Fibroblast of lung (primary cell): Measurements from ENCODE around the gene IGF1R. TPM values are rescaled to one million over a fixed set of nuclear protein-coding genes. Genes with fewer than 3 reads are reported as not detected.

Source experiments
- DNase-seq, 2 donors: peaks; one replicate each; pipeline versions ENCODE4 v3.0.0 to v3.0.0-alpha.2; 2010; ENCODE audit warnings: low read depth in 2 of 2
- H2AFZ ChIP-seq: 2 replicates; pipeline ENCODE4 v1.5.1; 2012; ENCODE audit warnings: low read length, control low read depth, inconsistent platforms
- H3K27ac ChIP-seq: 2 replicates; pipeline ENCODE4 v1.5.1; 2011; ENCODE audit warnings: low read length, control low read depth; ENCODE audit not compliant: insufficient read depth
- H3K27me3 ChIP-seq: 2 replicates; pipeline ENCODE4 v1.5.1; 2011; ENCODE audit warnings: mild to moderate bottlenecking, low read length; ENCODE audit not compliant: control insufficient read depth, insufficient read depth
- H3K36me3 ChIP-seq: 2 replicates; pipeline ENCODE4 v1.5.1; 2011; ENCODE audit warnings: low read length; ENCODE audit not compliant: control insufficient read depth, insufficient read depth
- H3K4me1 ChIP-seq: 2 replicates; pipeline ENCODE4 v1.5.1; 2011; ENCODE audit warnings: low read length; ENCODE audit not compliant: control insufficient read depth, insufficient read depth; ENCODE audit errors: extremely low read depth
- H3K4me2 ChIP-seq: 2 replicates; pipeline ENCODE4 v1.5.1; 2011; ENCODE audit warnings: low read length, control low read depth; ENCODE audit not compliant: insufficient read depth; ENCODE audit errors: extremely low read depth
- H3K4me3 ChIP-seq, 4 experiments: fragments of 200-600 bp in 1 of 4; sonication (generic) in 1 of 4; replicated peaks in 1 of 4; 2 replicates each; pipeline ENCODE4 v1.5.1; 2011 to 2016; ENCODE audit warnings: low read length in 4 of 4, low read depth in 3 of 4, mild to moderate bottlenecking in 3 of 4, control low read depth in 2 of 4, inconsistent platforms in 1 of 4, mixed read lengths in 1 of 4; ENCODE audit not compliant: insufficient read depth in 1 of 4; ENCODE audit errors: control extremely low read depth in 1 of 4
- H3K79me2 ChIP-seq: 2 replicates; pipeline ENCODE4 v1.5.1; 2012; ENCODE audit warnings: mild to moderate bottlenecking, low read length, inconsistent platforms; ENCODE audit not compliant: control insufficient read depth, insufficient read depth
- H3K9ac ChIP-seq: 2 replicates; pipeline ENCODE4 v1.5.1; 2011; ENCODE audit warnings: mild to moderate bottlenecking, low read length, control low read depth; ENCODE audit not compliant: insufficient read depth
- H3K9me3 ChIP-seq: 2 replicates; pipeline ENCODE4 v1.5.1; 2012; ENCODE audit warnings: low read depth, low read length; ENCODE audit not compliant: control insufficient read depth, insufficient read depth
- H4K20me1 ChIP-seq: 2 replicates; pipeline ENCODE4 v1.5.1; 2011; ENCODE audit warnings: low read length; ENCODE audit not compliant: control insufficient read depth, insufficient read depth; ENCODE audit errors: extremely low read depth
- CTCF ChIP-seq, 2 donors: IDR thresholded peaks in 1 of 2; conservative IDR thresholded peaks in 1 of 2; 1 replicate in 1 of 2; 2 replicates in 1 of 2; pipeline ENCODE4 v1.5.1; 2011 to 2012; ENCODE audit warnings: low read length in 2 of 2, control low read depth in 1 of 2, inconsistent platforms in 1 of 2, low read depth in 1 of 2, mild to moderate bottlenecking in 1 of 2
- EZH2 ChIP-seq: IDR thresholded peaks from 2 replicates; pipeline ENCODE4 v1.5.1; 2012; ENCODE audit warnings: low read length, control low read depth, mild to moderate bottlenecking; ENCODE audit errors: missing control alignments
- polyA plus RNA-seq, 2 donors: library from polyadenylated mRNA; depleted of rRNA in 1 of 2; stranded (reverse) in 1 of 2; unstranded in 1 of 2; fragments of >200 nt; gene quantifications; 2 replicates each; pipeline ENCODE4 v1.2.1, GENCODE V29; 2011 to 2012; ENCODE audit warnings: missing spikeins in 1 of 2
- total RNA-seq: library from RNA; depleted of rRNA; stranded (reverse); fragments of >200 nt; gene quantifications from 2 replicates; pipeline ENCODE4 v1.2.1, GENCODE V29; 2014

The IGF1R gene
- total and polyA plus RNA-seq, 2 donors (not counting 1 experiment from before 2014, with no cell fraction given): 14.6 to 28.6 TPM

DNA sequence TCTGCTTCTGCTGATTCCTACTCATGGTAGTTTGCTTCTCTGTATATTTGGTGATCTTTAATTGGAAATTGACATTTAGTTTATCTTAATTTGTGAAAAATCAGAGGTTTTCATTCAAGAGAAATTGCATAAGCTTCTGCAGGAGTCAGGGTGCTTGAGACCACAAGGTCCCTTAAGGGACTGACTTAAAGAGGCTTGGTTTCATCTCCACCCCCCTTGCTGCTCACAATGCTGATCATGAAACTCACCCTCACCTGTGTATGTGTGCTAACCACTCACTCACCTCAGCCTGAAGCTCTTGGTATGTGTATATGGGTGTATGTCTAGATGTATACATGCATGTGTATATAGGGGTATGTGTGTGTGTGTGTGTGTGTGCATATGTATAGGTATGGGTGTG lies 347.8 kb downstream of the IGF1R start:
- Histone ChIP-seq H3K27ac (no peak overlapping the region), H3K4me1 (no peaks in the 10 kb centered on the region), H3K4me3 (no peak overlapping the region), H3K9ac (no peak overlapping the region), H3K9me3 (no peaks in the 10 kb centered on the region), H3K4me2 (no peak overlapping the region), H3K27me3 (peaks cover 6% of the 10 kb centered on the region), H4K20me1 (no peaks in the 10 kb centered on the region), H3K36me3 (no peaks in the 10 kb centered on the region), H2AFZ (no peak overlapping the region), H3K79me2 (no peaks in the 10 kb centered on the region)
- TF ChIP-seq CTCF (conservative IDR thresholded peaks at IDR 0.05 in 1 of 2, IDR thresholded peaks at IDR 0.05 in 1 of 2; ENCODE audit: low read depth in 1 of 2, low read length in 2 of 2) (no peak), EZH2 (no peak)
- DNase-seq: no peak

DNA sequence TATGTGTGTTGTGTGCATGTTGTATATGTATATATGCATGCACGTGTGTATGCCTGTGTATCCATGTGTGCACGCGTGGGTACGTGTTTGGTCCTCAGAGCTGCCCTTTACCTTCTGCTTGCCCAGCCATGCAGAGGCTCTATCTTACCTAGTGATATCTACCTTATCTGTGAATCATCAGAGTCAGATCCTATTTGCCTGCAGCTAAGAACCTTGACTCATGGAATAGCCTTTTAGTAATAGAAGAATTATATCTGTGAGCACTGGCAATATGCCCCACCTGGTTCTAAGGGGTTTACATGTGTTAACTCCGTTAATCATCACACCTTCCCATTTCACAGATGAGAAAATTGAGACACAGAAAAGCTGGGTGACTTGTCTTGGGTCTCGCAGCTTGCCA lies 348.3 kb downstream of the IGF1R start:
- Histone ChIP-seq H3K9me3 (no peaks in the 10 kb centered on the region), H3K36me3 (no peaks in the 10 kb centered on the region), H4K20me1 (no peaks in the 10 kb centered on the region), H3K4me1 (no peaks in the 10 kb centered on the region), H3K27ac (no peak overlapping the region), H2AFZ (no peak overlapping the region), H3K27me3 (peaks cover 6% of the 10 kb centered on the region), H3K4me3 (no peak overlapping the region), H3K9ac (no peak overlapping the region), H3K79me2 (no peaks in the 10 kb centered on the region), H3K4me2 (no peak overlapping the region)
- TF ChIP-seq EZH2 (no peak), CTCF (conservative IDR thresholded peaks at IDR 0.05 in 1 of 2, IDR thresholded peaks at IDR 0.05 in 1 of 2; ENCODE audit: low read depth in 1 of 2, low read length in 2 of 2) (no peak)
- DNase-seq: no peak

DNA sequence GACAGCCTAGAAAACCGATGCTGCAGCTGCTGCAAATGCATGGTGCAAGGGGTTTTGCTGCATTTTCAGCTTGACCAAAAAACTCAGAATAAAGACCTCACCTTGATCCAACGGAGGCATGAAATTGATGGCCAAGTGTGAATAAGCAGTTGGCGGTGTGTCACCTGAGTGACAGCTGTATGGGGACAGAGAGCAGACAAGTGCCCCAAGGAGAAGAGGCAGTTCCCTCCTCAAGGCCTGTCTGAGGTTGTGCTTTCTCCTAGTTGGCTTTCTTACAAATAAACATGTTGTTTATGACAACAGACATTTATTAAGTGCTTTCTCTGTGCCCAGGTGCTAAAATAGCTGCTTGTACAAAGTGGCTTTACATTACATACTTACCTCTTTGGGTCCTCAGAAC lies 349.0 kb downstream of the IGF1R start:
- H3K79me2 ChIP-seq: no peaks in the 10 kb centered on the region
- no peak overlapping the region for H3K27ac ChIP-seq
- no peaks in the 10 kb centered on the region for H4K20me1 ChIP-seq
- H3K4me2 ChIP-seq: no peak overlapping the region
- H3K9me3 ChIP-seq: no peaks in the 10 kb centered on the region
- H3K27me3 ChIP-seq: peaks cover 6% of the 10 kb centered on the region
- no peaks in the 10 kb centered on the region for H3K4me1 ChIP-seq
- no peak overlapping the region for H2AFZ ChIP-seq
- TF ChIP-seq CTCF (conservative IDR thresholded peaks at IDR 0.05 in 1 of 2, IDR thresholded peaks at IDR 0.05 in 1 of 2; ENCODE audit: low read depth in 1 of 2, low read length in 2 of 2) (no peak), EZH2 (no peak)
- H3K9ac ChIP-seq: no peak overlapping the region
- no peaks in the 10 kb centered on the region for H3K36me3 ChIP-seq
- no peak overlapping the region for H3K4me3 ChIP-seq
- DNase-seq: no peak
